SK-N-SH treated with all-trans-retinoic acid at 6 μM for 48 hours (cell line): ENCODE results near the gene ATP6V1C2.

Source experiments
- ATAC-seq: fragments of 200-7000 bp; cut with Tn5 transposase; 3 replicates; pipeline ENCODE4 v1.9.1; 2020; ENCODE audit warnings: mild to moderate bottlenecking, moderate library complexity
- ARNTL ChIP-seq: fragments of 450-650 bp; formaldehyde crosslinking; IDR thresholded peaks from 2 replicates; pipeline ENCODE4 v1.5.0; 2020; ENCODE audit warnings: low read depth, mild to moderate bottlenecking, moderate library complexity, borderline replicate concordance
- BACH2 ChIP-seq: fragments of 250-450 bp; sonication (Bioruptor Pico); IDR thresholded peaks from 2 replicates; pipeline ENCODE4 v1.9.0; 2021; ENCODE audit warnings: mild to moderate bottlenecking, borderline replicate concordance
- CREB5 ChIP-seq: fragments of 250-450 bp; sonication (Bioruptor Pico); IDR thresholded peaks from 2 replicates; pipeline ENCODE4 v1.5.1; 2020; ENCODE audit warnings: low read depth, mild to moderate bottlenecking, moderate library complexity
- CSDC2 ChIP-seq: fragments of 250-450 bp; sonication (Bioruptor Pico); IDR thresholded peaks from 2 replicates; pipeline ENCODE4 v1.5.0; 2020; ENCODE audit warnings: mild to moderate bottlenecking, moderate library complexity
- ESRRG ChIP-seq: fragments of 250-450 bp; sonication (Bioruptor Pico); IDR thresholded peaks from 2 replicates; pipeline ENCODE4 v1.6.1; 2021; ENCODE audit warnings: mild to moderate bottlenecking
- GLIS3 ChIP-seq: fragments of 250-450 bp; sonication (Bioruptor Pico); IDR thresholded peaks from 2 replicates; pipeline ENCODE4 v1.5.0; 2020; ENCODE audit warnings: mild to moderate bottlenecking, moderate library complexity
- ISL1 ChIP-seq: fragments of 250-450 bp; sonication (Bioruptor Pico); IDR thresholded peaks from 2 replicates; pipeline ENCODE4 v2.1.2; 2022; ENCODE audit warnings: mild to moderate bottlenecking, moderate library complexity
- OSR1 ChIP-seq: fragments of 250-450 bp; sonication (Bioruptor Pico); IDR thresholded peaks from 2 replicates; pipeline ENCODE4 v1.8.0; 2022; ENCODE audit warnings: moderate library complexity, mild to moderate bottlenecking, inconsistent platforms
- POU6F1 ChIP-seq: fragments of 250-450 bp; sonication (Bioruptor Pico); IDR thresholded peaks from 2 replicates; pipeline ENCODE4 v1.8.0; 2021; ENCODE audit warnings: low read depth, mild to moderate bottlenecking, moderate library complexity, borderline replicate concordance
- PPARA ChIP-seq: fragments of 250-450 bp; sonication (Bioruptor Pico); IDR thresholded peaks from 2 replicates; pipeline ENCODE4 v1.5.0; 2020; ENCODE audit warnings: mild to moderate bottlenecking, borderline replicate concordance
- SNAI2 ChIP-seq: fragments of 250-450 bp; sonication (Bioruptor Pico); IDR thresholded peaks from 2 replicates; pipeline ENCODE4 v1.5.0; 2020; ENCODE audit warnings: mild to moderate bottlenecking, moderate library complexity
- TCF4 ChIP-seq: fragments of 250-450 bp; sonication (Bioruptor Pico); IDR thresholded peaks from 2 replicates; pipeline ENCODE4 v1.8.0; 2021; ENCODE audit warnings: mild to moderate bottlenecking, moderate library complexity, borderline replicate concordance
- TOX ChIP-seq: fragments of 250-450 bp; sonication (Bioruptor Pico); IDR thresholded peaks from 2 replicates; pipeline ENCODE4 v1.8.0; 2021; ENCODE audit warnings: mild to moderate bottlenecking, moderate library complexity, borderline replicate concordance
- TSHZ2 ChIP-seq: fragments of 250-450 bp; sonication (Bioruptor Pico); IDR thresholded peaks from 2 replicates; pipeline ENCODE4 v1.5.0; 2020; ENCODE audit warnings: mild to moderate bottlenecking, moderate library complexity
- ZC3H10 ChIP-seq: fragments of 250-450 bp; sonication (Bioruptor Pico); IDR thresholded peaks from 2 replicates; pipeline ENCODE4 v1.5.1; 2021; ENCODE audit warnings: mild to moderate bottlenecking, moderate library complexity
- ZFP3 ChIP-seq: fragments of 250-450 bp; sonication (Bioruptor Pico); IDR thresholded peaks from 2 replicates; pipeline ENCODE4 v1.5.0; 2020; ENCODE audit warnings: mild to moderate bottlenecking, moderate library complexity
- ZFP30 ChIP-seq: fragments of 450-650 bp; formaldehyde crosslinking; IDR thresholded peaks from 2 replicates; pipeline ENCODE4 v1.5.0; 2022; ENCODE audit warnings: mild to moderate bottlenecking, moderate library complexity
- ZNF565 ChIP-seq: fragments of 450-650 bp; formaldehyde crosslinking; conservative IDR thresholded peaks from 2 replicates; pipeline ENCODE4 v1.5.0; 2020; ENCODE audit warnings: low read depth, mild to moderate bottlenecking, moderate library complexity
- ZNF8 ChIP-seq: fragments of 450-650 bp; formaldehyde crosslinking; IDR thresholded peaks from 2 replicates; pipeline ENCODE4 v1.5.0; 2020; ENCODE audit warnings: mild to moderate bottlenecking, moderate library complexity
- TF ChIP-seq, protein P1 (sequence below): fragments of 250-450 bp; sonication (Bioruptor Pico); IDR thresholded peaks from 2 replicates; pipeline ENCODE4 v1.5.1; 2021; ENCODE audit warnings: mild to moderate bottlenecking, moderate library complexity
- TF ChIP-seq, protein P2 (sequence below): fragments of 250-450 bp; sonication (Bioruptor Pico); IDR thresholded peaks from 2 replicates; pipeline ENCODE4 v1.8.0; 2020; ENCODE audit warnings: mild to moderate bottlenecking, moderate library complexity, borderline replicate concordance

ATP6V1C2 gene

GRCh38 chr2:10773821-10774341 lies 52.5 kb downstream of the ATP6V1C2 start (continued):
- TF ChIP-seq CREB5 (CRISPR knock-in tag) (no peak), TSHZ2 (CRISPR knock-in tag) (no peak), PPARA (no peak), OSR1 (CRISPR knock-in tag) (no peak), ZNF565 (CRISPR knock-in tag) (no peak)
- TF ChIP-seq, protein P1, sequence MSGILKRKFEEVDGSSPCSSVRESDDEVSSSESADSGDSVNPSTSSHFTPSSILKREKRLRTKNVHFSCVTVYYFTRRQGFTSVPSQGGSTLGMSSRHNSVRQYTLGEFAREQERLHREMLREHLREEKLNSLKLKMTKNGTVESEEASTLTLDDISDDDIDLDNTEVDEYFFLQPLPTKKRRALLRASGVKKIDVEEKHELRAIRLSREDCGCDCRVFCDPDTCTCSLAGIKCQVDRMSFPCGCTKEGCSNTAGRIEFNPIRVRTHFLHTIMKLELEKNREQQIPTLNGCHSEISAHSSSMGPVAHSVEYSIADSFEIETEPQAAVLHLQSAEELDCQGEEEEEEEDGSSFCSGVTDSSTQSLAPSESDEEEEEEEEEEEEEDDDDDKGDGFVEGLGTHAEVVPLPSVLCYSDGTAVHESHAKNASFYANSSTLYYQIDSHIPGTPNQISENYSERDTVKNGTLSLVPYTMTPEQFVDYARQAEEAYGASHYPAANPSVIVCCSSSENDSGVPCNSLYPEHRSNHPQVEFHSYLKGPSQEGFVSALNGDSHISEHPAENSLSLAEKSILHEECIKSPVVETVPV (CRISPR knock-in tag), result no peak

- TF ChIP-seq ZFP3 (CRISPR knock-in tag) (no peak), ISL1 (no peak), TCF4 (no peak), ZNF565 (CRISPR knock-in tag) (no peak), ESRRG (CRISPR knock-in tag) (no peak), ZFP30 (CRISPR knock-in tag) (no peak), ARNTL (CRISPR knock-in tag) (no peak), TSHZ2 (CRISPR knock-in tag) (no peak), POU6F1 (CRISPR knock-in tag) (no peak), TOX (CRISPR knock-in tag) (no peak)
- TF ChIP-seq, all 23 proteins: peak for 0
- no peak; the same call in 2 of the 3 replicates for ATAC-seq
Measured at GRCh38 chr2:10774394-10774793, 53.0 kb downstream of the ATP6V1C2 start.

DNA sequence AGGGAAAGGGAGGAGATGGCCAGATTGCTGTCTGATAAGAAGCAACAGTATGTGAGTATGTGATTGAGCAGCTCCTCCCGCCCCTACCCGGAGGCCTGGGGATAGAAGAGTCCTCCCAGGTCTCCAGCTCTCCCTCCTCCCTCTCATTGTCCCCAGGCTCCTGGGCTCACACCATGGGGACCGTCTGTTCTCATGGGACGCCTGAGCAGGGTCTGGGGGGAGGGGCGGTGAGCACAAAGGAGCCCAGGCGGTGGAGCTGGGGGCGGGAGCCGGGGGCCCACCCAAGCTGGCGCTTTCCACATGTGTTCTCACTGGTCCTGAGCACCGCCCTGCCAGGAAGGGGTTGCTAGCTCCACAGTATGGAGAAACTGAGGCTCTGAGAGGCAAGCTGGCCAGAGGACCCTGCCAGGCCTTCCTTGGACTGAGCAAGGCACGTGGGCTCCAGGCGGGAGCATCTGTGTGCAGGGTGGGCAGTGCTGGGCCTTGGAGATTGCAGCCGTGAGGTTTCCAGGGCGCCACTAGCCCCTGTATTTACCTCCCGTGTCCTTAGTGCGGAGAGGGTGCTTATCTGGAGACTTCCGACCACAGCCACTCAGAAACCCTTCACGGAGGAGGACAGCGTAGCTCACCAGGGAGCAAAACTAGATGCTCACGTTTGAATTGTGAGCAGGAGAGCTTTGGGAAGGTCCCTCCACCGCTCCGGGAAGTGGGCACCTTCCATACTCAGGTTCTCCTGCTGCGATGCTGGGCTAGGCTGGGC lies 53.8 kb downstream of the ATP6V1C2 start:
- no peak for ATAC-seq
- TF ChIP-seq, protein P2, sequence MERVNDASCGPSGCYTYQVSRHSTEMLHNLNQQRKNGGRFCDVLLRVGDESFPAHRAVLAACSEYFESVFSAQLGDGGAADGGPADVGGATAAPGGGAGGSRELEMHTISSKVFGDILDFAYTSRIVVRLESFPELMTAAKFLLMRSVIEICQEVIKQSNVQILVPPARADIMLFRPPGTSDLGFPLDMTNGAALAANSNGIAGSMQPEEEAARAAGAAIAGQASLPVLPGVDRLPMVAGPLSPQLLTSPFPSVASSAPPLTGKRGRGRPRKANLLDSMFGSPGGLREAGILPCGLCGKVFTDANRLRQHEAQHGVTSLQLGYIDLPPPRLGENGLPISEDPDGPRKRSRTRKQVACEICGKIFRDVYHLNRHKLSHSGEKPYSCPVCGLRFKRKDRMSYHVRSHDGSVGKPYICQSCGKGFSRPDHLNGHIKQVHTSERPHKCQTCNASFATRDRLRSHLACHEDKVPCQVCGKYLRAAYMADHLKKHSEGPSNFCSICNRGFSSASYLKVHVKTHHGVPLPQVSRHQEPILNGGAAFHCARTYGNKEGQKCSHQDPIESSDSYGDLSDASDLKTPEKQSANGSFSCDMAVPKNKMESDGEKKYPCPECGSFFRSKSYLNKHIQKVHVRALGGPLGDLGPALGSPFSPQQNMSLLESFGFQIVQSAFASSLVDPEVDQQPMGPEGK (CRISPR knock-in tag), result no peak
- TF ChIP-seq ZFP30 (CRISPR knock-in tag) (no peak), PPARA (no peak), ZC3H10 (CRISPR knock-in tag) (no peak), ESRRG (CRISPR knock-in tag) (no peak), ZNF8 (CRISPR knock-in tag) (no peak), CSDC2 (CRISPR knock-in tag) (no peak), TOX (CRISPR knock-in tag) (no peak), BACH2 (CRISPR knock-in tag) (no peak), CREB5 (CRISPR knock-in tag) (no peak), OSR1 (CRISPR knock-in tag) (no peak), SNAI2 (CRISPR knock-in tag) (no peak), ARNTL (CRISPR knock-in tag) (no peak), TCF4 (no peak), ZNF565 (CRISPR knock-in tag) (no peak), GLIS3 (CRISPR knock-in tag) (no peak)
